GM12878 (cell line): ENCODE data around the gene ZMIZ1.

Experiments
- CHD2 ChIP-seq: IDR thresholded peaks from 2 replicates; pipeline ENCODE4 v1.6.1; 2011; ENCODE audit warnings: low read depth, low read length, improper control_type of control experiment, borderline replicate concordance
- CTCF ChIP-seq, 3 experiments: IDR thresholded peaks in 2 of 3; conservative IDR thresholded peaks in 1 of 3; 2 replicates each; pipeline ENCODE4 v1.5.1; 2011; ENCODE audit warnings: low read depth in 3 of 3, low read length in 3 of 3, mild to moderate bottlenecking in 3 of 3, control low read depth in 2 of 3, moderate library complexity in 2 of 3, inconsistent platforms in 1 of 3, mixed read lengths in 1 of 3; ENCODE audit not compliant: control insufficient read depth in 2 of 3, insufficient read depth in 1 of 3; ENCODE audit errors: extremely low read depth in 1 of 3
- E2F8 ChIP-seq: fragments of 450-650 bp; IDR thresholded peaks from 2 replicates; pipeline ENCODE4 v1.6.1; 2018; ENCODE audit warnings: mild to moderate bottlenecking, low read depth, moderate library complexity; ENCODE audit not compliant: partially characterized antibody
- JUNB ChIP-seq: IDR thresholded peaks from 2 replicates; pipeline ENCODE4 v1.6.1; 2016; ENCODE audit warnings: antibody characterized with exemption, mild to moderate bottlenecking
- NFYA ChIP-seq: IDR thresholded peaks from 2 replicates; pipeline ENCODE4 v1.6.1; 2011; ENCODE audit warnings: low read depth, mild to moderate bottlenecking, low read length, improper control_type of control experiment, borderline replicate concordance
- POLR2A ChIP-seq: IDR thresholded peaks from 2 replicates; pipeline ENCODE4 v1.6.1; 2011; ENCODE audit warnings: low read depth, mild to moderate bottlenecking, low read length
- RB1 ChIP-seq: fragments of 450-650 bp; formaldehyde crosslinking; IDR thresholded peaks from 2 replicates; pipeline ENCODE4 v1.6.1; 2017; ENCODE audit warnings: mild to moderate bottlenecking, borderline replicate concordance
- RFX5 ChIP-seq: IDR thresholded peaks from 2 replicates; pipeline ENCODE4 v1.6.1; 2011; ENCODE audit warnings: low read depth, low read length, improper control_type of control experiment
- RUNX3 ChIP-seq: IDR thresholded peaks from 2 replicates; pipeline ENCODE4 v1.6.1; 2012; ENCODE audit warnings: low read length, inconsistent platforms
- SP1 ChIP-seq: IDR thresholded peaks from one replicate; pipeline ENCODE4 v1.6.1; 2011; ENCODE audit warnings: low read depth, low read length
- SPI1 ChIP-seq: IDR thresholded peaks from 2 replicates; pipeline ENCODE4 v1.6.1; 2011; ENCODE audit warnings: low read depth, mild to moderate bottlenecking, low read length, moderate library complexity, borderline replicate concordance; ENCODE audit not compliant: insufficient read depth
- TAF1 ChIP-seq: IDR thresholded peaks from 2 replicates; pipeline ENCODE4 v1.6.1; 2011; ENCODE audit warnings: mild to moderate bottlenecking, low read depth, low read length, borderline replicate concordance

GRCh38 chr10:79357180-79357579 lies 288.4 kb downstream of the ZMIZ1 start:
- TF ChIP-seq SPI1 (no peak), E2F8 (no peak), RUNX3 (no peak), JUNB (no peak), POLR2A (no peak), NFYA (no peak), SP1 (no peak), CTCF (IDR thresholded peaks at IDR 0.05 in 2 of 3, conservative IDR thresholded peaks at IDR 0.05 in 1 of 3; ENCODE audit: control insufficient read depth in 2 of 3, extremely low read depth in 1 of 3, insufficient read depth in 1 of 3, low read depth in 3 of 3, low read length in 3 of 3) (no peak), RB1 (no peak), RFX5 (no peak), CHD2 (no peak), TAF1 (no peak)
